ENCODE data around the gene SPTLC1.
"Not testable (repeated sequence)": the region's sequence is repeated elsewhere in the genome, so short reads cannot be mapped to it uniquely, and the experiment has no call there.

Gene SPTLC1

DNA sequence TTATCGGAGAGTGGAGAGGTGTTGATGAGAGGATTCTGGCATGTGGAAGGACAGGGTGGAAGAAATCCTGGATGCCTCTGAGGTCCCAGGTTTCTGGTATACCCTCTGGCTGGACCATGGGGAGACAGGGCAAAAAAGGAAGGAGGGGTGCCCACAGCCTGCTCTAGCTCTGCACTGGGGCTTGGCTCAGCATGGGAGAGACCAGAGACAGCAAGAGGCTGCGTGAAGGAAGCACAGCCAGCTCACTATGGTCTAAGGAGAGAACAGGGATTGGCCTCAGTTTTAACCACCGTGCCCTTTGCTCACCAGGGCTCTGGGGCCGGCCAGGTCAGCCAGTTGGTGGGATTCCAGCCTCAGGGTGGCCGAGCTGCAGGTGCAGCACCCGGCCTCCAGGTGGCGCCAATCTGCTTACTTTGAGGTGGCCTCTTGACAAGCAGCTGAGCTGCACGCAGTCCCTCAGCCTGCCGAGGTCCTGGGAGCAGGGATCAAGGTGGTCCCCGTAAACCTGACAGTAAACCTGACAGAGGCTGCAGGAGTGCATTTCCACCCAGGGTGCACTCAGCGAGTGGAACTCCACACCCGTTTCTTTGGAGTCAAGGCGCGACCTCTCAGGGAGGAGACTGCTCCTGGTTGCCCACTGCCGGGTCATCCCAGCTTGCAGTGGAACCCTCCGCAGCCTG, 25.0 kb upstream of the SPTLC1 start:
- DNase-seq (ENCODE audit: low read depth in 2 of 2), result peak; percentile 58 to 69

DNA sequence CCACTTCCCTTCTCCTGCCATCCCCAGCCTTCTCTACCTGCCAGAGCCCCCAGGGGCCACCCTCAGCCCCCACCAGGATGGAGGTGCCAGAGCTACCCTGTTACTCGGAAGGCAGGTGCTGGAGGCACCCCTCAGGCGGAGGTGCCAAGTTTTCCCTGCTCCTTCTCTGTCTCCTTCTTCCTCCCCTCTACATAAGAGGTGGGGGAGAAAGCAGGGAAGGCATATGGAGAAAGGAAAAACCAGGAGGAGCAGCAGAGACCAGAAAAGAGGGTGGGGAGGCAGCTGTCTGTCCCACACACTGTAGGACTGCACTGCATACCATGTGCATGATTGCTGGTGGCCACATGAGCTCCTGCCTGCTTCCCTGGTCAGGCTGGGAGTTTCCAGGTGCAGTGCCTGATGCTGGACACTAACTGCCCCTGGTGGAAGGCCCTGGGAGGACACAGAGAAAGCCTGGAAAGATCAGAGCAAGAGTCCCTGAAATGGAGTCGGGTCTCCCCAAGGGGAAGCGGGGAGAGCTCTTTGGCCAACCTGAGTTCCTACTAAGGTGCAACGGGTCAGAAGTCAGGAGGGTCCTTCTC, 23.8 kb upstream of the SPTLC1 start:
- DNase-seq (ENCODE audit: low read depth in 2 of 2), result not testable (repeated sequence)

DNA sequence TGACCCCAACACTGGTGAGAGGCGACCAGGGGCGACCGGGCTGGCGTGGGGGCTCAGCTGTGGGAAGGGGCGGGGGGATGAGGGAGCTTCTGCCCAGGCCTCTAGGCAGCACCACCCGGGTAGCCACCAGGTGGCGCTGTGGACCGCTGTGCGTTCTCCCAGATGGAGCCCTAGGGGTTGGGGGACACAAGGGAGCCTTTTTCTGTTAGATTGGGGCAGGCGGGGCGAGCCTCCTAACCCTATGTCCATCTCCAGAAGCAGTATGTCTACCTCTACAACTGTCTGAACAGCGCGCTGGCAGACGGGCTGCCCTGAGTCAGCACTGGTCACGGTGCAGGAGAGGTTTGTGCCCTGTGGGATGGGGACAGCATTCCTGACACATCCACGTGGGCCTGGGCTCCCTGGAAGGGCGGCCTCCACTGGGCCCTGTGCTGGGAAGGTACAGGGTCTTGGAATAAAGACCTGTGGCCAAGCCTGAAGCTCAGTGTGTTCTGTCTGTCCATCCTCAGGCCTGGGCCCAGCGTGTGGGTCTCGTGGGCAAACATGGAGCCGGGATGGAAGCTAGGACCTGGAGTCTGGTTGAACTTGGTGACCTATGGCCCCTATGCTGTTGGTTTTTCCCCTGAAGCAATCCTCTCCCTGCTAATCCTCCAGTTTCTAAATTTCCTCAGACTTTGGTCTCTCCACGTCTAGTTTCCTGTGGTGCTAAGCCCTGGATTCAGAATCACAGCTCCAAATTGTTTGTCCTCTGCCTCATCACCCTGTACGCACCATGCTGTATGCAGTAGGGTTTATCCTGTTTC, 23.1 kb upstream of the SPTLC1 start:
- DNase-seq (ENCODE audit: low read depth in 2 of 2), result peak; percentile 68 to 76

DNA sequence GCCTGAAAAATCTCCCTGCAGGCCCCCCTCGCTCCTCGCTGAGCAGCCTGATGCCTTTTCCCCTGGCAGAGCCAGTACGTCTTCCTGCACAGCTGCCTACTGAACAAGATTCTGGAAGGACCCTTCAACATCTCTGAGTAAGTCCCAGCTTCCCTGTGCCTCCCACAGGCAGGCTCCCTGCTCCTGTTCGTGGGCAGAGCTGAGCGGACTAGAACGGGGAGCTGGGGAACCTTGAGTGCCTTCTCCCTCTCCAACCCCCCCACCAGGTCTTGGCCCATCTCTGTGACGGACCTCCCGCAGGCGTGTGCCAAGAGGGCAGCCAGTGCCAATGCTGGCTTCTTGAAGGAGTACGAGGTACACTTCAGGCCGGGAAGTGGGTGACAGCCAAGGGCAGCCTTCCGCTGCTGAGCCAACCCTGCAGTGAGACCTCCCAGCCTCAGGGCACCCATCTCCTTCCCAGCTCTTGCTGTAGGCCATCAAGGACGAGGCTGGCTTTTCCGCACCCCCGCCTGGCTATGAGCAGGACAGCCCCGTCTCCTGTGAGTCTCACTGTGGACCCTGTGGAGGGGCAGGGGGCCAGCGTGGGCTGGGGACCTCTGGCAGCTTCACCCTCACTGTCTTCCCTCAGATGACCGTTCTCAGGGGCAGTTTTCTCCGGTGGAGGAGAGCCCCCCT, 21.1 kb upstream of the SPTLC1 start:
- DNase-seq (ENCODE audit: low read depth in 2 of 2), result no peak

GRCh38 chr9:92135576-92135975, 20.4 kb upstream of the SPTLC1 start:
- DNase-seq (ENCODE audit: low read depth in 2 of 2), result no peak

DNA sequence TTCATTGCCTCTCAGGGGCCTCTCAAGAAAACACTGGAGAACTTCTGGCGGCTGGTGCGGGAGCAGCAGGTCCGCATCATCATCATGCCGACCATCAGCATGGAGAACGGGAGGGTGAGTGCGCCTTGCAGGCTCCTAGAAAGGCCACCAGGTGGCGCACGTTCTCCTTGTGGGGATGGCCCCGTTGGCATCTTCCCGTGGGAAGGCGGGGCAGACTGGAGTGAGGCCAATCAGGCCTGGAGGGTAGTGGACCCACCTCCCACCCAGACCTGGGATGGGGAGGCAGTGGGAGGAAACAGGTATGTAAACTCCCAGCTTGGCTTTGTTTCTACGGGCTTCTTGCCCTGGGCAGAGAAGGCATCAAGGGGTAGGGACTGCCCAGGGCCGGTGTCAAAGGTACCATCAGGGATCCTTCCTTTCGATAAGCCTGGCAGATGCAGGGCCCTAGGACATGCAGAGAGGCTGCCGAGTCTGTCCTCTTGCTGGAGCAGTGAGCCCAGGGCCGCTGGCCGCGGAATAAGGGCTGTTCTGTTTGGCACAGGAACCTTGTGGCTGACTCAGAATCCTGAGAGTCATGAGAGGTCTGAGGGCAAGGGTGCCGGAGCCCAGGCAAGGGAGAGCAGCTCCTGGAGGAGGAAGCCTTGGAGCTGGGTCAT, 18.9 kb upstream of the SPTLC1 start:
- peak; percentile 60 to 66 for DNase-seq (ENCODE audit: low read depth in 2 of 2)

DNA sequence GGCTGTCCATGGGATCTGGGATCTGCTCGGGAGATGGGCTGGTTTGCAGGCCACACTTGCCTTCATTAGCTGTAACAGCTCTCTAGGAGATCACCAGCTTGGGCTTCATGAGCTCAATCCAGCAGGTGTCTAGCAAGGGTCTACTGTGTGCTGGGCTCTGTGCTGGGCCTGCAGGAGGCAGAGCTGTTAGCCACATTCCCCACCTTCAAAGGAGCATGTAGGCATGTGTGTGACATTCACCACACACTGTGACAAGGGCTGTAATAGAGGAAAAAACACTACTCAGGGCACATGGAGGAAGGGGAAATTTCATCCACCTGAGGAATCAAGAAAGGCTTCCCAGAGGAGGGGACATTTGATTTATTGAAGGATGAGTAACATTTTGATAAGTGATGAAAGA, 17.7 kb upstream of the SPTLC1 start:
- not testable (repeated sequence) for DNase-seq (ENCODE audit: low read depth in 2 of 2)

DNA sequence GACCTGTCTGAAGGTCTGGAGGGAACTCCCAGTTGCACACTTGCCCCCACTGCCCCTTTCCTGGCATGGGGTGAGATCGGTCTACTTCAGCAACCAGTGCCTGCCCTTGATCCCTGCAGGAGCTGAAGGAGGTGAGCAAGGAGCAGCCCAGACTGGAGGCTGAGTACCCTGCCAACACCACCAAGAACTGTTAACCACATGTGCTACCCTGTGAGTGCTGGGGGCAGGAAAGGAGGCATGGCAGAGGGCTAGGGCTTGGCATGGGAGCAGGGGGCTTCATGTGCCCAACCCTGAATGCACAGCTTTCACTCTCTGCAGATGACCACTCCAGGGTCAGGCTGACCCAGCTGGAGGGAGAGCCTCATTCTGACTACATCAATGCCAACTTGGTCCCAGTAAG, 17.3 kb upstream of the SPTLC1 start:
- no peak for DNase-seq (ENCODE audit: low read depth in 2 of 2)

GRCh38 chr9:92122800-92123199, 7.6 kb upstream of the SPTLC1 start:
- no peak for DNase-seq (ENCODE audit: low read depth in 2 of 2)

DNA sequence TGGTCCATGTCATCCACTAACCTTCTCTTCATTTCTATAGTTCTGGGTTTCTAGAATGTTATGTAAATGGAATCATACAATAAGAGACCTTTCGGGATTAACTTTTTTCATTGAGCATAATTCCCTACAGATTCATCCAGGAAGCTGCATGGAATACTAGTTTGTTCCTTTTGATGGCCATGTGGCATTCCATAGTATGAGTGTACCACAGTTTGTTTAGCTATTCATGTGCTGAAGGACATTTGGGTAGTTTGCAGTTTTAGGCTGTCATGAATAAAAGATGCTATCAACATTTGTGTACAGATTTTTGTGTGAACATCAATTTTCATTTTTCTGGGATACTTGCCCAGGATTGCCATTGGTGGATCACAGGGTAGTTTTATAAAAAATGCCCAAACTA, 6.8 kb upstream of the SPTLC1 start:
- DNase-seq (ENCODE audit: low read depth in 2 of 2), result no peak

DNA sequence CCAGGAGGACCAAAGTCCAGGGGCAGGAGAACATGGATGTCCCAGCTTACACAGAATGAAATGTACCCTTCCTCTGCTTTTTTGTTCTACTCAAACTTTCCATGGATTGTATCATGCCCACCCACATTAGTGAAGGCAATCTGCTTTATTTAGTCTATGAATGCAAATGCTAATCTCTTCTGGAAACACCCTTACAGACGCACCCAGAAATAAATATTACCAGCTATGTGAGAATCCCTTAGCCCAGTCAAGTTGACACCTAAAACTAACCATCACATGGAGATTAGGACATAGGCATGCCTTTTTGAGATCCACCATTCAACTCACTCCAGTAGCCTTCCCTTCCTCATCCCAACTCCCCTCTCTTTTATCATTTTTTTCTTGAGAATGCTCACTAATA, 6.1 kb upstream of the SPTLC1 start:
- DNase-seq (ENCODE audit: low read depth in 2 of 2), result no peak

DNA sequence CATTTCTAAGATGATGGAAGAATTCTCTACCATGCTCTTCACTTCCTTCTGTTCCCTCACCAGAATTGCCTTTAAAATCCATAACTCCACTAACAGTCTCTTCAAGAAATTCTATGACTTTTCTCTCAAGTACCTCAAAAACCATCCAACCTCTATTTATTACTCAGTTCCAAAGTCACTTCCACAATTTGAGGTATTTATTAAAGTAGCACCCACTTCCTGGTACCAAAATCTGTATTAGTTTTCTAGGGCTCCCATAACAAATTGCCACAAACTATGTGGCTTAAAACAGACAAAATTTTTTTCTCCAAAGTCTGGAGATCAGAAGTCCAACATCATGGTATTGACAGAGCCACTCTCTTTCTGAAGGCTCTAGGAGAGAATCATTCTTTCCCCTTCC, 4.9 kb upstream of the SPTLC1 start:
- no peak for DNase-seq (ENCODE audit: low read depth in 2 of 2)

DNA sequence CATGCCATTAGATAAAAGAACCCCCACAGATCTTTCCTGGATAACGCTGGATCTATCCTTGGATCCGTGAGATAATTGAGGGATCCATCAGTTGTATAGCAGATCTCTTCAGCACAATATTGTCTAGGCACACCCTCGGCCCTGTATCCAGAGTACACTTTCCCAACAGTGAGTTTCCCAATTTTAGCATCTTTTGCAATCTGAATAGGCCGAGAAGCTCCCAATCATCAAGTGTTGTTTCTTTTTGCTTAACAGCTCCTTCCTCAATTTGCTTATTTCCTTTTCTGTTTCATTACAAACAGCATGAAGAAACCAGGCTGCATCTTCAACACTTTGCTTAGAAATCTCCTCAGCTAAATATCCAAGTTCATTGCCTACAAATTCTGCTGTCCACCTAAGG, 4.4 kb upstream of the SPTLC1 start:
- DNase-seq (ENCODE audit: low read depth in 2 of 2), result no peak

GRCh38 chr9:92108122-92108521, 7.1 kb downstream of the SPTLC1 start:
- DNase-seq (ENCODE audit: low read depth in 2 of 2), result no peak

- DNase-seq (ENCODE audit: low read depth in 2 of 2), result not testable (repeated sequence)
These were observed 9.6 kb downstream of the SPTLC1 start for GRCh38 chr9:92105446-92106225.

GRCh38 chr9:92103601-92104000, 11.6 kb downstream of the SPTLC1 start:
- not testable (repeated sequence) for DNase-seq (ENCODE audit: low read depth in 2 of 2)

- DNase-seq (ENCODE audit: low read depth in 2 of 2), result no peak
These were observed 14.8 kb downstream of the SPTLC1 start for GRCh38 chr9:92100237-92100911.

GRCh38 chr9:92098638-92099037, 16.6 kb downstream of the SPTLC1 start:
- no peak for DNase-seq (ENCODE audit: low read depth in 2 of 2)

GRCh38 chr9:92097997-92098482, 17.2 kb downstream of the SPTLC1 start:
- DNase-seq (ENCODE audit: low read depth in 2 of 2), result peak; percentile 12 to 52

GRCh38 chr9:92095236-92095635, 20.0 kb downstream of the SPTLC1 start:
- DNase-seq (ENCODE audit: low read depth in 2 of 2), result no peak
